ENCODE results near the gene DNAJB4.

GRCh38 chr1:77961392-77961791 lies 43.3 kb upstream of the DNAJB4 start:
- no peak for TF ChIP-seq CTCF (IDR thresholded peaks at IDR 0.05; ENCODE audit: low read length)
- TF ChIP-seq EZH2 (IDR thresholded peaks at IDR 0.05; ENCODE audit: borderline replicate concordance, low read length), result no peak
